Activated CD8-positive, alpha-beta memory T cell treated with anti-CD3 and anti-CD28 coated beads for 24 hours (primary cell): ENCODE measurements around the gene IL17RA.

Experiments
- DNase-seq: peaks from one replicate; pipeline ENCODE4 v3.0.0-alpha.2; 2020

Gene IL17RA

DNA sequence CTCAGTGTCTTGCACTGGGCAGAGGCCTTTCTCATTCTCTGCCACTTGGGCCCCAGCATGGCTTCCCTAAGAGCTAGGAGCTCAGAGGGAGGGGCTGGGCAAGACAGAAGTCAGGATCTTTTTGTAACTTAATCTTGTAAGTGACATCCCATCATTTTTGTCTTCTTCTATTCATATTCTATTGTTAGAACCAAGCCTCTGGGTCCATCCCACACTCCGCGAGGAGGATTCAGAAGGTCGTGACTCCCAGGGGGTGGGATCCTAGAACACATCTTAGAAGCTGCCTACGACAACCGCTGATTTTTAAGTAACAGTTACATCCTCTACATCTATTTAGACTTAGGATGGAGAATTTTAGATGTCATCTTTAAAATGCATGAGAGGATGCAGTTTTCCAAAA lies 1.5 kb upstream of the IL17RA start:
- no peak for DNase-seq

DNA sequence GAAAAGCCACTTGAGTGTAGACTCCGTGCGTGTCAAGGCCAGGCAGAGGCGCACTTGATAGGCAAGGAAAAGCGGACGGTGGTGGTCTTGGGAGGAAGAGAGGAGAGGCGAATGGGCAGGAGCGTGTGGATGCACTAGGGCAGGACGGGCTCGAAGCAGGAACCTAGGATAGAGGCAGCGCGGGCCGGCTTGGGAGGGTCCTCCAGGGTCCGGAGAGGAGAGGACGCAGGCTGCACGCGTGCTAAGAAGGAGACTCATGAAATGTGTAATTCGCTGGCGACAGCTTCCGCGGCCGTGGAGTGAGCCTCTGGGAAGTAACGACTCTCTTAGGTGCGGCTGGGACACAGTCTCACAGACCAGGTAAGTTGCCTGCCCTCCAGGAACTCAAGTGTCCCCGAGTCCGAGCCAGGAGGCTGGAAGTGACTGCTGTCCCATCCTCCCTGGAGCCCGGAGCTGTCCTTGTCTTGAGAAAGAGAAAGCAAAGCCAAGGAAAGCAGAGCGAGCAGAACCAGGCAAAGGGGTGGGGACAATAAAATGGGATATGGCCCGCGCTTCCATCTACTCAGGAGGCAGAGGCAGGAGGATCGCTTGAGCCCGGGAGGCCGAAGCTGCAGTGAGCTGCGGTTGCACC lies 874 bp upstream of the IL17RA start:
- no peak for DNase-seq

DNA sequence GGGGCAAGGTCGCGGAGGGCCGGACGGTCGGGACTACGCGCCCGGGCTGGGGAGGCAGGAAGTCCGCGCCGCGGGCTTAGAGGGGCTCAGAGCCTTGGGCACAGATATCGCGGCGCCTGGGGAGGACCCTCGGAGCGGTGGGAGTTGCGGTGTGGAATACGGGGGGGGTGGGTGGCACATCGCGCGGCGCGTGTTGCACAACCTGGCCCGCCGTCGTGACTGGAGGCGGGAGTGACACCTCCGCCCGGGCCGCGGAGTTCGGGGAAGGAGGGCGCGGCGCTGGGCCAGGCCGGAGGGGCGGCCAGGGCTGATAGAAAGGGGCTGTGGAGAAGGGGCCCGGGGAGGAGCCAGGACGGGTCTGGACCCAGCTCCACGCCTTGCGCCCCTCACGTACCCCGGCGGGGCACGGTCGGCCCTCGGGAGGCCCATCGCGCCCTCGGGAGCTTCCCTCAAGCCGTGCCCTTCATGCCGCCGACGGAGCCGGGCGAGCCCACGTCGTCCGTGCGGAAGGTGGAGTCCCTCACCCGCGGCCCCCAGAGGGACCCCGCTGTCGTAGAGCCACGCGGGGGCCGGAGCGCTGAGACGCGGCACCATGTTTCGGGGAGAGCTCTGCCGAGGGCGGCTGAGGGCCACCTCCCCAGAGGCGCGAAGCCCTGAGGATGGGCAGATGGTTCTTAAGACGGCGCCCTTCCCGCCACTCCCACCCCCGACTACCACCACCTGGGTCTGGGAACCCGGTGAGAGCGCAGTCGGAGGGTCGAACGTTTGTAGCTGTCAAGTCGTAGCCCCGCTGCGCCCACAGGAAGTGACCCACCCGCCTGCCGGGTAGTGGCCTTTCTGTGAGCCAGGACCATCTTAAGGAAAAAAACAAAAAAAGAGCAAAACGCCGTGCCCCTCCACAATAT lies 729 bp downstream of the IL17RA start:
- peak; percentile 77 for DNase-seq

DNA sequence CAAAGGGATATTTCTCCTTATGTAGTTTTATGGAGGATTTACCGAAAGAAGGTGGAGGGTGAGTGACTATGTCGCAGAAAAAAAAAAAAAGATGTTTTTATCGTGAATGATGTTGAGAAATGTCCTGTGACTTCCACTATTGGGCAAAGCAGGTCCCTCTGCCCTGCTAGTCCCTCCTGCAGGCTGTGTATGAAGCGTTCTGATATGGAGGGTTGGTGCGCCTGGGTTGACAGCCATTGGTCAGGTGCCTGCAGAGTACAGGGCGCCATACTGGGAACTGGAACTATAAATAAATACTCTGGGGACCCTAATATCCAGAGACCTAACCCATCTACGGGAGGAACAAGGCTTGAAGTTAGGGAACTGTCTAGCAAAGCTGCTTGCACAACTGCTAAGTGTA lies 1.5 kb downstream of the IL17RA start:
- no peak for DNase-seq

DNA sequence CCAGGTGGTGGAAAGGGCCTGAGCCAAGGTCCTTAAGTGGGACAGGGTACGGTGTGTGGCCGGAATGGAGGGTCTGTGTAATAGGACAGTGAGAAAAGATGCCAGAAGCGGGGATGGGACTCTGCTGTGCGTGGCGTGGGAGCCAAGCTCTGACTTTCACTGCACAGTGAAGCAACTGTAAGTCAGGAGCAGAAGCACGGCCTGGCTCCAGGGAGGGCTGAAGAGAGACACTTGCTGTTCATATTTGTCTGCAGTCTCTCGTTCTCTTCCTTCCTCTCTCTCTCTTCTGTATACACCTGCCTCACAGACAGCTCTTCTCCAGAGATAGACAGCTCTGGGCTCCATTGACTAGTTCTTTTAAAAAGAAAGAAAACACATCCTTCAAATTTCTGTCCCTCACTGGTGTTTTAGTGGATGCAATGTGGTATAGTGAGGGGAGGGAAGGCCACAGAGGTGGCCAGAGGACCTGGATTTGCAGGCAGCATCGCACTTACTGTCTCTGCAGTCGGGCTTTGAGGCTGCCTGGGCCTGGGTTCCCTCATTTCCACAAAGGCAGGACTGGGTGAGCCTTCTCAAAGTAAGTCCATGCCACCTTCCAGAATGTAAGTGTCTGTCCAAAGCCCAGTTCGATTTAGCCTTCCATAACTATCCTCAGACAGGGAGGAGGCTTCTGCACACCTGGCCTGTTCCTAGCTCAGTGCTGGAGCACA lies 2.1 kb downstream of the IL17RA start:
- no peak for DNase-seq

DNA sequence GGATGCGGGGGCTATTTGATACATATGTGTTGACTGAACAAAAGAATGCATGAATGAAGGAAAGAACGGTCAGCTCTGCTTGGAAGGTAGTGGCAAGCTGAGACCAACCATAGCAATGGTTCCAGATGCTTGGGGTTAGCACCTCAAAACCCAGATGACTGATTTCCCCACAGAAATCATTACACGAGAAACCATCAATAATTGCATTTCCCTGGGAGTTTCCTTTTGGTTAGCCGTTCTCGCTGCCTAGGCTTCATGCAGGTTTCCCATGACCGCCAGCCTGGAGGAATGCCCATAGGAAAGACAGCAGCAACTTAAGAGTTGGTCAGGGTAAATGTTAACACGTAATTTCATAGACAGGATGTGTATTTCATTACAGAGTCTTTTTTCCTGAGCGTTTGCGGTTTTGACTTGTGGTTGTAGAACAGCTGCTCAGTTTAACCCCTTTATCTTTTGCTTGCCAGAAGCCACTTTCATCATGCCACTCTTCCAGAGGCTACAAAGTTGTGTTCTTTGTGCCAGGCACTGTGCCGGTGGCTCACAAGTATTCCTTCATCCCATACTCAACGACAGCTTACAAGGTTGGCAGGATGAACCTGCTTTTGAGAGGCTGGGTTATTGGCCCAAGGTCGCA lies 2.8 kb downstream of the IL17RA start:
- peak; percentile 76 for DNase-seq

DNA sequence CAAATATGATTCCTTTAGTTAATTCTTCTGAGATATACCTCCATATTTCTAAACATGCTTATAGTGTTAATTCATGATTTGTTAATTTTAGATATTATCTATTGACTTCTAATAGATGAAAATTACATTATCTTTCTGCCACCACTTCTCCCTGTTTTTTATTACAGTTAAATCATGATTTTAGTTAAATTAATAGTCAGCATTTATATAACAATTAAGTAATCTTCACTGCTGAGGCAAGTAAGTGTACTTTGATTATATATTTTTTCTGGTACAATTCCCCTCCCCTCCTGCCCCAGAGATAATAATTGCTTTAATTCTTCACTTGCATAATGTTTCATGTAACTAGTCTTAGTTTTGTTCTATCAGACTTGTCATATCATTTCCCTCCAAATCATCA lies 5.8 kb downstream of the IL17RA start:
- DNase-seq = no peak

DNA sequence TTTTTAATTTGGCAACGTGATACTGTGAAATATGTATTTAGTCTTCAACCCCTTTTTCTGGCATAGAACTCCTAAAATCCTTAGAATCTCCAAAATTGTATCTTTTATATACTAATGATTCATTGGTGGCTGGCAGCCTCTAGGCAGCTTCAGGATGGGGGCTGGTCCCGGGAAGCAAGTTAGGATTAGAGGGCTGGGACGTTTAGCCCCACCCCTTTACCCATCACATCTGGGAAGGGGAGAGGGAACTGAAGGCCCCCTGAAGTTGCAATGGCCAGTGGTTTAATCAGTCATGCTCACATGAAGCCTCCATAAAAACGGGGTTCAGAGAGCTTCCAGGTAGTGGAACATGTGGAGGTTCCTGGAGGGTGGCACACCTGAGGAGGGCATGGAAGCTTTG lies 7.1 kb downstream of the IL17RA start:
- DNase-seq = no peak

DNA sequence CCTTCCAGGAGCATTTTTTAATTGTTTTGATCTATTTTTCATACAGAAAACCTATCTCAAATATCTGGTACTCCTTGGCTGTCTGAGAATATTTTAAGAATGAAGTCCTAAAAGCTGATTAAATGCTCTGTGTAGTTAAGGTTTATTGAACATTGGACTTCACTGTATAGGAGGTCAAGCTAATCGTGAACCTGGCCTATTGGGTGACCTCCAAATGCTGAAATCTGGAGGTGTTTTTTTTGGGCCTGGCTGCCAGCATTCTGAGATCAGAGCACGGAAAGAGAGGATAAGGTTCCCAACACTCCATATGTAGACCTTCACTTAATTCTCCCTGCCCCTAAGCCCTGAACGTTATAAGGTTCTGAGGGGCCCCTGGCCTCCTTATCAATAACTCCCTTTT lies 8.3 kb downstream of the IL17RA start:
- DNase-seq = peak; percentile 26

GRCh38 chr22:17095538-17095937 lies 10.7 kb downstream of the IL17RA start:
- no peak for DNase-seq

- no peak for DNase-seq
Observed at GRCh38 chr22:17096071-17096470, 11.3 kb downstream of the IL17RA start.

DNA sequence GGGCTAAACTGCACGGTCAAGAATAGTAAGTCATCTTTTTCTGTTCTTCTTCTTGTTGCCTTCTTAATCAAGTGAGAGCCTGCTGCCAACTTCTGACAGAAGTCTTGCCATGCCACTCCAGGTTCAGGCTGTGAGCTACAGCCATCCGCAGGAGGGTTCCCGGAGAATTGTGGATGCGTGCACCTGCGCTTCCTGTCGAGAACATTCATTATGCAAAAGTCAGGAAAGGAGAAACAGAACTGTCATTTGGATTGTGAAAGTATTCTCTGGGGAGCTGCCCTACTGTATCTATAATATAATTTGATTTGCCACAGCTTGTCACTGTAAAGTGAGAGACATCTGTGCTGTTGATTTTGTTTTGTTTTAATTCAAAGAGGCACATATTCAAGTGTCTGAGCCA lies 12.3 kb downstream of the IL17RA start:
- no peak for DNase-seq

DNA sequence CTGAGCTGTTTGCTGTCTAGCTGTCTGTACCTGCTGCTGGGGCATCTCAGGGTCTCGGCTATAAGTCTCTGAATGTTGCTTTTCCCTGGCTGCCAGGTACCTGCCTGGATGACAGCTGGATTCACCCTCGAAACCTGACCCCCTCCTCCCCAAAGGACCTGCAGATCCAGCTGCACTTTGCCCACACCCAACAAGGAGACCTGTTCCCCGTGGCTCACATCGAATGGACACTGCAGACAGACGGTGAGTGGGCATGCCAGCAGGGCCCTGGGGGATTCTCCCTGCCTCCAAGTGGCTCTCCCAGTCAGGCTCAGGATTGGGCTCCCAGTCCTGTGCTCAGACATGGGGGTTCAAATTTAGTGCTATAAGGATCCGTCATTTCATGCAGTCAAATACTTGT lies 12.9 kb downstream of the IL17RA start:
- DNase-seq = no peak

DNA sequence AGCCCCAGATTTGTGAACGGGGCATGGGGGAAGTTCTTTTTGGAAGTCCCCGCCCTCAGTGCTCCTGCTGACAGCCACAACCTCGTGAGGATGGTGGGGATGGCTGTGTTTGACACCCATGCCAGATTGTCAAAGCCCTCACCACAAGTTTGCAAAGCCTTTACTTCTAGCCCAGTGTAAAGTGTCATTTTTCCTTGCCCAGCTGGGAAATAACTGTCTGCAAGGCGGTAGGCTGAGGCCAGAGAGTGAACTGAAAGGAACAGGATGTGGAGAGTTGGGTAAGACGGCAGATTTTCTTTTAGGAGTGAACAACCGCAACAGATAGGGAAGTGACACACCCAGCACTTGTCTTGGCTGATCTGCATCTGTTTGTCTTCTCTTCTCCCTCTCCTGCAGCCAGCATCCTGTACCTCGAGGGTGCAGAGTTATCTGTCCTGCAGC lies 13.6 kb downstream of the IL17RA start:
- DNase-seq = no peak

- no peak for DNase-seq
Observed at GRCh38 chr22:17100621-17101020, 15.8 kb downstream of the IL17RA start.

GRCh38 chr22:17101475-17102296 lies 16.9 kb downstream of the IL17RA start:
- DNase-seq = no peak

DNA sequence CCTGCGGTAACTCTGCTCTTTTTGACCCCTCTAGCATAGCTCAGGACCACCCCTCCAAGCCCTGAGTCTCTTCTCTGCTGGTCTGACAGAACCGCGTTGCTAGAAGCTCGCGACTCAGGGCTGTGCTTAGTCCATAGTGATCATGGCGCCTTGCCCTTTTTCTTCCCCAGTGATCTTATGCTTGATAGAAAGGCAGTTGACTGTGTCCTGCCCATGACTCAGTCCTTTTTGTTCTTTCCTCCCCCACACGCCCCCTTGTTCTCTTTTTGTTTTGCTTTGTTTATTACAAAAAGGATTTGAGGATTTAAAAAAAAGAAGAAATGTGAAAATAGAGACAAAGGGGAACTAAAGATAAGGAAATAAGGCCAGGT lies 17.5 kb downstream of the IL17RA start:
- no peak for DNase-seq

GRCh38 chr22:17103351-17103750 lies 18.6 kb downstream of the IL17RA start:
- DNase-seq = no peak

DNA sequence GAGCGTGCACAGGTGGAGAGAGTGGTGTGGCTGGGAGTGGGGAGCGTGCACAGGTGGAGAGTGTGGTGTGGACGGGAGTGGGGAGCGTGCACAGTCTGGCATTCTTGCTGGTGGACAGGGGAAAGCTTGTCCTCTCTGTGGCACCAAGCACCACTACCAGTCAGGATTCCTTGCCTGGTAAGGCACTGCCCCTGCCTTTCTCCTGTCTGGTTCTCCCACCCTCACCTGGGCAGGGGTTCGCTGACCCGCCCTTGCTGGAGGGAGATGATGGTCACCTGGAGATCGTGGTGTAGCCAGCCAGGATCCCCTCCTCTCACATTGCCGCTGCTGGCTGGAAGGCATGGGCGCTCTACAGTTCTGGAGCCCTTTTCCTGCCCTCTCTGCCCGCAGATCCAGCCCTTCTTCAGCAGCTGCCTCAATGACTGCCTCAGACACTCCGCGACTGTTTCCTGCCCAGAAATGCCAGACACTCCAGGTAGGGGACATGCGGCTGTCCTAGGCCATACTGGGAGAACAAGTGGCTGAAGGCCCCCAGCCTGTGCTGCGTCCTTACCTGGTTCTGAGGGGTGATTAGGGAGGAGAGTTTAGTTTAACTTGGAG lies 19.6 kb downstream of the IL17RA start:
- no peak for DNase-seq

- no peak for DNase-seq
Observed at GRCh38 chr22:17105143-17106129, 20.6 kb downstream of the IL17RA start.
